GM10847 (cell line): ENCODE data around the gene OR2V1.

ENCODE experiments used
- POLR2A ChIP-seq: IDR thresholded peaks from 2 replicates; pipeline ENCODE4 v1.6.1; 2011; ENCODE audit not compliant: insufficient read length; ENCODE audit errors: extremely low read depth

OR2V1 gene

GRCh38 chr5:181130832-181131496 lies at the start of gene OR2V1:
OR2V1 (minus strand) TSS chr5:181131169; CDS start chr5:181125304, 5,865 bp downstream.
- TF ChIP-seq POLR2A: no peak

- TF ChIP-seq POLR2A: no peak
Observed at GRCh38 chr5:181176254-181176952, 45.4 kb upstream of the OR2V1 start.

GRCh38 chr5:181173420-181174342 lies 42.7 kb upstream of the OR2V1 start:
- TF ChIP-seq POLR2A: no peak

GRCh38 chr5:181173027-181173419 lies 42.1 kb upstream of the OR2V1 start:
- no peak for TF ChIP-seq POLR2A

GRCh38 chr5:181171782-181172181 lies 40.8 kb upstream of the OR2V1 start:
- no peak for TF ChIP-seq POLR2A

GRCh38 chr5:181170996-181171395 lies 40.0 kb upstream of the OR2V1 start:
- no peak for TF ChIP-seq POLR2A

- TF ChIP-seq POLR2A: no peak
Observed at GRCh38 chr5:181170237-181170825, 39.4 kb upstream of the OR2V1 start.

GRCh38 chr5:181168595-181169118 lies 37.7 kb upstream of the OR2V1 start:
- no peak for TF ChIP-seq POLR2A

GRCh38 chr5:181167814-181168488 lies 37.0 kb upstream of the OR2V1 start:
- no peak for TF ChIP-seq POLR2A

GRCh38 chr5:181166812-181167733 lies 36.1 kb upstream of the OR2V1 start:
- no peak for TF ChIP-seq POLR2A

- no peak for TF ChIP-seq POLR2A
Observed at GRCh38 chr5:181164076-181164952, 33.3 kb upstream of the OR2V1 start.

GRCh38 chr5:181163487-181164075 lies 32.6 kb upstream of the OR2V1 start:
- no peak for TF ChIP-seq POLR2A

GRCh38 chr5:181161534-181162175 lies 30.7 kb upstream of the OR2V1 start:
- no peak for TF ChIP-seq POLR2A
